Ascending aorta (tissue), 2 donors: ENCODE results near the gene AK8. TPM values are rescaled to one million over a fixed set of nuclear protein-coding genes. Genes with fewer than 3 reads are reported as not detected.

Experiments
- DNase-seq, 2 donors: peaks; one replicate each; pipeline ENCODE4 v3.0.0-alpha.2; 2019; ENCODE audit warnings: low spot score in 2 of 2
- H3K27ac ChIP-seq, 2 donors: fragments of 200-600 bp; sonication (generic); one replicate each; pipeline ENCODE4 v1.5.1; 2016 to 2017; ENCODE audit warnings: mild to moderate bottlenecking in 1 of 2
- H3K27me3 ChIP-seq: fragments of 200-600 bp; sonication (generic); one replicate; pipeline ENCODE4 v1.5.1; 2017
- H3K36me3 ChIP-seq, 2 donors: fragments of 200-600 bp; sonication (generic); one replicate each; pipeline ENCODE4 v1.5.1; 2016
- H3K4me1 ChIP-seq, 2 donors: fragments of 200-600 bp; sonication (generic); one replicate each; pipeline ENCODE4 v1.5.1; 2016 to 2017; ENCODE audit warnings: mild to moderate bottlenecking in 1 of 2
- H3K4me3 ChIP-seq, 2 donors: fragments of 200-600 bp; sonication (generic); one replicate each; pipeline ENCODE4 v1.5.1; 2016 to 2017; ENCODE audit warnings: mild to moderate bottlenecking in 1 of 2
- H3K9me3 ChIP-seq, 2 donors: fragments of 200-600 bp; sonication (generic); one replicate each; pipeline ENCODE4 v1.5.1; 2016
- intact Hi-C: fragments of 100-400 bp; cut with DNase I; formaldehyde crosslinking; loops from one replicate; pipeline ENCODE4 v1.15.1; 2023
- total RNA-seq: library from RNA; depleted of rRNA; stranded (reverse); fragments of >200 nt; gene quantifications from one replicate; pipeline ENCODE4 v1.1.0, GENCODE V29; 2016
- TF ChIP-seq, protein P1 (sequence below), 3 experiments: fragments of 200-600 bp in 2 of 3; fragments of 450-650 bp in 1 of 3; sonication (generic) in 2 of 3; IDR thresholded peaks; one replicate each; pipeline ENCODE4 v1.5.1; 2016 to 2019; ENCODE audit warnings: antibody characterized with exemption in 3 of 3, mild to moderate bottlenecking in 1 of 3, moderate library complexity in 1 of 3

AK8 gene
- total RNA-seq, 1 donor from 2014 or later: not detected

DNA sequence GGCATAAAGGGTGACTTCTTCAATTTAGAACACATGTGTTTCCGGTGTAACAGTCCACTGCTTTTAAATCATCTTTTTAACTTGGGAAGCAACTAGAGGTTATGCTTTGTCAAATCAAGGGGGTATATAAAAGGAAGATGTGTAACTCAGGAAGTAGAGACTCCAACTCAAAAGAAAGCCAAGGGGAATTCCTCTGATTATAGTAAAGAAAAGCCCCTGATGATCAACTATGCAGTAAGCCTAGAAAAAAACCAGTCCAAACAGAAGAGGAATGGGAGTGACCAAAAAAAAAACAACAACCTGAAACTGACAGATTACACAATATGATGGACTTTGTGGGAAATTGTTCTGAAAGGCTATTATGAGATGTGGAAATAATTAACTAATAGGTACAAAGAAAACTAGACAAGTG, 90.3 kb downstream of the AK8 start:
- Histone ChIP-seq H3K9me3 (no peaks in the 10 kb centered on the region), H3K27me3 (no peaks in the 10 kb centered on the region), H3K4me3 (no peak overlapping the region), H3K4me1 (no peaks in the 10 kb centered on the region), H3K36me3 (no peaks in the 10 kb centered on the region), H3K27ac (no peak overlapping the region)
- TF ChIP-seq, protein P1, sequence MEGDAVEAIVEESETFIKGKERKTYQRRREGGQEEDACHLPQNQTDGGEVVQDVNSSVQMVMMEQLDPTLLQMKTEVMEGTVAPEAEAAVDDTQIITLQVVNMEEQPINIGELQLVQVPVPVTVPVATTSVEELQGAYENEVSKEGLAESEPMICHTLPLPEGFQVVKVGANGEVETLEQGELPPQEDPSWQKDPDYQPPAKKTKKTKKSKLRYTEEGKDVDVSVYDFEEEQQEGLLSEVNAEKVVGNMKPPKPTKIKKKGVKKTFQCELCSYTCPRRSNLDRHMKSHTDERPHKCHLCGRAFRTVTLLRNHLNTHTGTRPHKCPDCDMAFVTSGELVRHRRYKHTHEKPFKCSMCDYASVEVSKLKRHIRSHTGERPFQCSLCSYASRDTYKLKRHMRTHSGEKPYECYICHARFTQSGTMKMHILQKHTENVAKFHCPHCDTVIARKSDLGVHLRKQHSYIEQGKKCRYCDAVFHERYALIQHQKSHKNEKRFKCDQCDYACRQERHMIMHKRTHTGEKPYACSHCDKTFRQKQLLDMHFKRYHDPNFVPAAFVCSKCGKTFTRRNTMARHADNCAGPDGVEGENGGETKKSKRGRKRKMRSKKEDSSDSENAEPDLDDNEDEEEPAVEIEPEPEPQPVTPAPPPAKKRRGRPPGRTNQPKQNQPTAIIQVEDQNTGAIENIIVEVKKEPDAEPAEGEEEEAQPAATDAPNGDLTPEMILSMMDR (IDR thresholded peaks at IDR 0.05): no peak
- intact Hi-C loops: no loop called here
- DNase-seq: no peak

DNA sequence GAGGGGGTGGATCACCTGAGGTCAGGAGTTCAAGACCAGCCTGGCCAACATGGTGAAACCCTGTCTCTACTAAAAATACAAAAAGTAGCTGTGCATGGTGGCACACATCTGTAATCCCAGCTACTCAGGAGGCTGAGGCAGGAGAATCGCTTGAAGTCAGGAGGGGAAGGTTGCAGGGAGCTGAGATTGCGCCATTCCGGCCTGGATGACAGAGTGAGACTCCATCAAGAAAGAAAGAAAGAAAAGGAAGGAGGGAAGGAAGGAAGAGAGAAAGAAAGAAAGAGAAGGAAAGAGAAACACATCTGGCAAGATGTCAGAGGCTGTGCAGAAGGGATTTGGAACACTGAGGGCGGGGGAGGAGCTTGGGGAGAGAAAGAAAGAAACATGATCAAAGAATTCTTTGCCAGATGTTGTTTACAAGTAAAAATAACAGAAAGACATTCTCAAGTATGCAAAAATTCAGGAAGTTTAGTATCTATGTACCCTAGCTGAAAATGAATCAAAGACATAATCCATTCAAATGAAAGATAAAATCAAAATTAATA, 93.7 kb downstream of the AK8 start:
- no peaks in the 10 kb centered on the region for H3K27me3 ChIP-seq
- intact Hi-C loops: no loop called here
- TF ChIP-seq, protein P1 (IDR thresholded peaks at IDR 0.05): no peak
- H3K4me1 ChIP-seq: no peaks in the 10 kb centered on the region
- H3K27ac ChIP-seq: no peak overlapping the region
- H3K9me3 ChIP-seq: no peaks in the 10 kb centered on the region
- no peak overlapping the region for H3K4me3 ChIP-seq
- H3K36me3 ChIP-seq: no peaks in the 10 kb centered on the region
- DNase-seq: no peak

GRCh38 chr9:132783006-132783405, 95.1 kb downstream of the AK8 start:
- Histone ChIP-seq H3K36me3 (no peaks in the 10 kb centered on the region), H3K4me3 (no peak overlapping the region), H3K27me3 (no peaks in the 10 kb centered on the region), H3K4me1 (no peaks in the 10 kb centered on the region), H3K27ac (no peak overlapping the region), H3K9me3 (no peaks in the 10 kb centered on the region)
- no peak for DNase-seq
- TF ChIP-seq, protein P1 (IDR thresholded peaks at IDR 0.05): no peak
- intact Hi-C loops: no loop called here

- Histone ChIP-seq H3K36me3 (no peaks in the 10 kb centered on the region), H3K4me1 (no peaks in the 10 kb centered on the region), H3K9me3 (no peaks in the 10 kb centered on the region), H3K4me3 (no peak overlapping the region), H3K27me3 (no peaks in the 10 kb centered on the region), H3K27ac (no peak overlapping the region)
- DNase-seq: no peak
- intact Hi-C loops: no loop called here
- TF ChIP-seq, protein P1 (IDR thresholded peaks at IDR 0.05): no peak
Measured at GRCh38 chr9:132782037-132782436, 96.0 kb downstream of the AK8 start.

GRCh38 chr9:132780230-132781007, 97.7 kb downstream of the AK8 start:
- no peaks in the 10 kb centered on the region for H3K9me3 ChIP-seq
- H3K27me3 ChIP-seq: no peaks in the 10 kb centered on the region
- TF ChIP-seq, protein P1 (IDR thresholded peaks at IDR 0.05): no peak
- H3K4me1 ChIP-seq: no peaks in the 10 kb centered on the region
- no peak overlapping the region for H3K27ac ChIP-seq
- intact Hi-C loops: no loop called here
- DNase-seq: no peak
- no peaks in the 10 kb centered on the region for H3K36me3 ChIP-seq
- H3K4me3 ChIP-seq: no peak overlapping the region
